NT2/D1 (cell line): ENCODE results near the gene SLC6A12.

Experiments used
- DNase-seq: peaks from one replicate; pipeline ENCODE4 v3.0.0-alpha.2; 2011; ENCODE audit warnings: low read depth, low spot score
- H3K27me3 ChIP-seq: 2 replicates; pipeline ENCODE4 v1.6.0; 2011; ENCODE audit warnings: mild to moderate bottlenecking; ENCODE audit not compliant: insufficient read length, insufficient read depth
- H3K36me3 ChIP-seq: 2 replicates; pipeline ENCODE4 v1.6.1; 2011; ENCODE audit warnings: mild to moderate bottlenecking, low read length, mixed read lengths; ENCODE audit not compliant: insufficient read depth, insufficient read length
- H3K4me1 ChIP-seq: 2 replicates; pipeline ENCODE4 v1.5.1; 2011; ENCODE audit not compliant: insufficient read depth, insufficient read length
- H3K4me3 ChIP-seq: 2 replicates; pipeline ENCODE4 v1.5.1; 2011; ENCODE audit warnings: low read depth; ENCODE audit not compliant: insufficient read length
- H3K9ac ChIP-seq: 2 replicates; pipeline ENCODE4 v1.6.0; 2011; ENCODE audit warnings: low read depth; ENCODE audit not compliant: insufficient read length
- H3K9me3 ChIP-seq: 2 replicates; pipeline ENCODE4 v1.5.1; 2011; ENCODE audit warnings: mild to moderate bottlenecking, low read length; ENCODE audit not compliant: insufficient read depth
- SUZ12 ChIP-seq: IDR thresholded peaks from 2 replicates; pipeline ENCODE4 v1.6.1; 2011; ENCODE audit not compliant: insufficient read length, insufficient read depth; ENCODE audit errors: extremely low read depth
- YY1 ChIP-seq: IDR thresholded peaks from 2 replicates; pipeline ENCODE4 v1.6.1; 2011; ENCODE audit not compliant: insufficient read length, insufficient read depth
- ZNF274 ChIP-seq: IDR thresholded peaks from 2 replicates; pipeline ENCODE4 v1.6.1; 2011; ENCODE audit warnings: mild to moderate bottlenecking, low read depth, low read length

The SLC6A12 gene

GRCh38 chr12:164207-164606 lies 49.8 kb downstream of the SLC6A12 start:
- no peaks in the 10 kb centered on the region for H3K36me3 ChIP-seq
- DNase-seq = no peak
- TF ChIP-seq ZNF274 (no peak), SUZ12 (no peak), YY1 (no peak)
- no peaks in the 10 kb centered on the region for H3K9me3 ChIP-seq
- peaks cover 26% of the 10 kb centered on the region for H3K4me1 ChIP-seq
- no peak overlapping the region for H3K4me3 ChIP-seq
- no peaks in the 10 kb centered on the region for H3K27me3 ChIP-seq
- peak overlapping the region; percentile 14 for H3K9ac ChIP-seq

- Histone ChIP-seq H3K27me3 (no peaks in the 10 kb centered on the region), H3K4me1 (peaks cover 20% of the 10 kb centered on the region), H3K36me3 (no peaks in the 10 kb centered on the region), H3K4me3 (no peak overlapping the region), H3K9me3 (no peaks in the 10 kb centered on the region), H3K9ac (peak overlapping the region; percentile 42)
- no peak for DNase-seq
- no peak for TF ChIP-seq ZNF274
- TF ChIP-seq SUZ12 = no peak
These were observed 50.5 kb downstream of the SLC6A12 start for GRCh38 chr12:163406-163986.

- Histone ChIP-seq H3K4me3 (no peak overlapping the region), H3K4me1 (peaks cover 18% of the 10 kb centered on the region), H3K36me3 (no peaks in the 10 kb centered on the region), H3K27me3 (no peaks in the 10 kb centered on the region), H3K9ac (no peak overlapping the region), H3K9me3 (no peaks in the 10 kb centered on the region)
- no peak for DNase-seq
- TF ChIP-seq SUZ12 (no peak), YY1 (no peak), ZNF274 (no peak)
These were observed 51.3 kb downstream of the SLC6A12 start for GRCh38 chr12:162467-163307.

DNA sequence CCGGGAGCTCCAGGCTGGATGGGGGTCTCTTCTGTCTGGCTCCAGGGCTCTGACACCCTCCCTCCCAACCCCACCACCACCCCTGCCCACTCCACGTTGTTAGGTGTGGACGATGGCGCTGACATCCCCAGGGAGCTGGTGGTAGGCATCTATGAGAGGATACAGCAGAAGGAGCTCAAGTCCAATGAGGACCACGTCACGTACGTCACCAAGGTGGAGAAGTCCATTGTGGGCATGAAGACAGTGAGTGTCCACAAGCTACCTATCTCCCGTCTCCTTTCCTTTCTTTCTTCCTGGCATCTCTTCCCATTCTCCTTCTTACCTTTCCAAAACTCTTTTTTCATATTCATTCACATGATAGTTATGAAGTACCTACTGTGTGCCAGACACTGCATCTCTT lies 52.1 kb downstream of the SLC6A12 start:
- H3K36me3 ChIP-seq = no peaks in the 10 kb centered on the region
- no peak for TF ChIP-seq YY1
- TF ChIP-seq SUZ12 = no peak
- no peak for TF ChIP-seq ZNF274
- H3K4me3 ChIP-seq = no peak overlapping the region
- H3K9me3 ChIP-seq = no peaks in the 10 kb centered on the region
- peaks cover 12% of the 10 kb centered on the region for H3K4me1 ChIP-seq
- no peak overlapping the region for H3K9ac ChIP-seq
- DNase-seq = no peak
- H3K27me3 ChIP-seq = no peaks in the 10 kb centered on the region

- Histone ChIP-seq H3K9ac (no peak overlapping the region), H3K27me3 (no peaks in the 10 kb centered on the region), H3K36me3 (no peaks in the 10 kb centered on the region), H3K4me1 (peaks cover 12% of the 10 kb centered on the region), H3K9me3 (no peaks in the 10 kb centered on the region), H3K4me3 (no peak overlapping the region)
- DNase-seq = no peak
- TF ChIP-seq SUZ12 (no peak), ZNF274 (no peak), YY1 (no peak)
These were observed 53.1 kb downstream of the SLC6A12 start for GRCh38 chr12:160858-161257.

GRCh38 chr12:159156-159782 lies 54.7 kb downstream of the SLC6A12 start:
- no peaks in the 10 kb centered on the region for H3K9me3 ChIP-seq
- H3K36me3 ChIP-seq = no peaks in the 10 kb centered on the region
- H3K4me1 ChIP-seq = peaks cover 15% of the 10 kb centered on the region
- no peak for DNase-seq
- H3K9ac ChIP-seq = no peak overlapping the region
- H3K27me3 ChIP-seq = no peaks in the 10 kb centered on the region
- TF ChIP-seq YY1 (no peak), SUZ12 (no peak), ZNF274 (no peak)
- no peak overlapping the region for H3K4me3 ChIP-seq

DNA sequence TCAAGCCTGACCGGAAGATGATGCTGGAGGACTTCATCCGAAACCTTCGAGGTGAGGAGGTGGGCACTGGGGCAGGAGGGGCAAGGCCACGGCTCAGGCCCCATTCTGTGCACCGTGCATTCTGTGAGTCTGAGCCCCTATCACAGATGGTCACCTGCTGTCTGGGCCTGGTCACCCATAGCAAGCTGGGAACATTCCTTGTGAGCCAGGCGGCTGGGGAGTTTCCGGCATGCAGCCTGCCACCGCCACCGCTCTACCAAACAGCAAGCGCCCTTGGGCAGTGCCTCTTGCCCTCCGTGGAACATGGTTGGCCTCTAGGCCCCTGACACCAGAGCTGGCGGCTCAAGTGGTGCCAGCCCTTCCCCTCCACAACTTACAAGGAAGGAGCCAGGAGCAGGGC lies 56.3 kb downstream of the SLC6A12 start:
- TF ChIP-seq SUZ12 = no peak
- TF ChIP-seq ZNF274 = no peak
- no peak for TF ChIP-seq YY1
- Histone ChIP-seq H3K9ac (no peak overlapping the region), H3K4me3 (no peak overlapping the region), H3K4me1 (peaks cover 18% of the 10 kb centered on the region), H3K36me3 (no peaks in the 10 kb centered on the region), H3K9me3 (no peaks in the 10 kb centered on the region), H3K27me3 (no peaks in the 10 kb centered on the region)
- DNase-seq = no peak
